Peyer's patch (tissue), 4 donors: ENCODE results near the gene ELOVL1.

Experiments used
- CTCF ChIP-seq, 6 experiments: fragments of 450-650 bp in 4 of 6; fragments of 200-600 bp in 2 of 6; sonication (generic) in 1 of 6; IDR thresholded peaks; one replicate each; pipeline ENCODE4 v1.5.1; 2017 to 2019; ENCODE audit warnings: antibody characterized with exemption in 6 of 6, mild to moderate bottlenecking in 3 of 6, moderate library complexity in 1 of 6
- POLR2A ChIP-seq, 2 donors: fragments of 450-650 bp; IDR thresholded peaks; one replicate each; pipeline ENCODE4 v1.5.1; 2017; ENCODE audit warnings: antibody characterized with exemption in 2 of 2, mild to moderate bottlenecking in 2 of 2, moderate library complexity in 2 of 2

GRCh38 chr1:43410571-43410970 lies 42.8 kb upstream of the ELOVL1 start:
- TF ChIP-seq CTCF (IDR thresholded peaks at IDR 0.05) = no peak
- no peak for TF ChIP-seq POLR2A (IDR thresholded peaks at IDR 0.05)
